ENCODE data around the gene SPRY4. TPM values are rescaled to one million over a fixed set of nuclear protein-coding genes. Genes with fewer than 3 reads are reported as not detected.
"Not testable (repeated sequence)": the region's sequence is repeated elsewhere in the genome, so short reads cannot be mapped to it uniquely, and the experiment has no call there.

The SPRY4 gene, protein sequence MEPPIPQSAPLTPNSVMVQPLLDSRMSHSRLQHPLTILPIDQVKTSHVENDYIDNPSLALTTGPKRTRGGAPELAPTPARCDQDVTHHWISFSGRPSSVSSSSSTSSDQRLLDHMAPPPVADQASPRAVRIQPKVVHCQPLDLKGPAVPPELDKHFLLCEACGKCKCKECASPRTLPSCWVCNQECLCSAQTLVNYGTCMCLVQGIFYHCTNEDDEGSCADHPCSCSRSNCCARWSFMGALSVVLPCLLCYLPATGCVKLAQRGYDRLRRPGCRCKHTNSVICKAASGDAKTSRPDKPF
- total RNA-seq = 42.1 and 44.2 TPM in 2 replicates
- long read RNA-seq, full-length matches to known transcripts = 7 of 9 reads
- long read RNA-seq, partial matches to known transcripts = 0 of 9 reads
- long read RNA-seq, other reads (novel, unspliced or antisense) = 2 of 9 reads

DNA sequence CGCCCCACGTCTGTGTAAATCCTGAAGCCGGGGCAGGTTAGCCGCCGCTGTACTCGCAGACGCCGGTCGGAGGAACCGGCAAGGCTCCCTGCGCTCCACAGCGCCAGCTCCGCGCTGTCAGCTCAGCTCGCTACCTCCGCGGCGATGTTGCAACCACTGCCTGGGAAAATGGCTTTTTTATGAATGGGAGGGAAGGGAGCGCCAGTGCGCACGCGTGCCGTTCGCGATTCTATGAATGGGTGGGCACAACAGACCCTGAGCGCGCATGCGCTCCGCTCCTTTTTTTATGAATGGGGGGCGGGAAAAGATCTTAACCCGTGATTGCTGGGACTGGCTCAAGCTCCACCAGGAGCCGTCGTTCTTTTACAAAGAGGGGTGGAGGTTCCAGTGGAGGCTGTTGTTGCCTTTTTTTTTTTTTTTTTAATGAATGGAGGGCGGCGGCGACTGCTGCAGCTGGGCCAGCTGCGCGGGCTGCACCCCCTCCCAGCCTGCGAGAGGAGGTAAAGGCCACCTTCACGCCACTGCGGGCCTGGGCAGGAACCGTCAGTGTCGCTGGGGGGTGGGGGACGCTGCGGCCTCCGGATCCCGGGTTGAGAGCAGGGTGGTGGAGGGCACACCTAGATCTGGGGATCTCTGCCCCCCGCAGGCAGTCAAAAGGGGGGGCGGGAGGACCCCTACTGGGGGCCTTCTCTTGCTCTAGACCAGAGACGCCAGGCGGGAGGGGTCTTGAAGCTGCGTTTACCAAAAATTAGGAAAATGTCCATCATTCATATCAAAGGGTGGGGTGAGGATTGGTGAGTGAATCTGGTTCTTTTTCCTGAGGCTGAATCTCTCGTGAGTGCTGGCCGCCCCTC is at the start of gene SPRY4:
SPRY4 (minus strand) TSS at position 151 of the 854 bp plus-strand sequence. CDS start 9,913 bp downstream, outside the sequence.
- Mint-ChIP-seq H3K27me3 (ENCODE audit: low read depth) (peaks cover 2% of the 10 kb centered on the region), H3K4me3 (peak within 1 kb of the TSS; percentile 99), H3K36me3 (ENCODE audit: low read depth) (no peaks in the 10 kb centered on the region), H3K4me1 (peaks cover 73% of the 10 kb centered on the region), H3K27ac (ENCODE audit: unreplicated experiment) (peak within 1 kb of the TSS; percentile 94), H3K9me3 (no peaks in the 10 kb centered on the region)
- TF ChIP-seq, protein P1, sequence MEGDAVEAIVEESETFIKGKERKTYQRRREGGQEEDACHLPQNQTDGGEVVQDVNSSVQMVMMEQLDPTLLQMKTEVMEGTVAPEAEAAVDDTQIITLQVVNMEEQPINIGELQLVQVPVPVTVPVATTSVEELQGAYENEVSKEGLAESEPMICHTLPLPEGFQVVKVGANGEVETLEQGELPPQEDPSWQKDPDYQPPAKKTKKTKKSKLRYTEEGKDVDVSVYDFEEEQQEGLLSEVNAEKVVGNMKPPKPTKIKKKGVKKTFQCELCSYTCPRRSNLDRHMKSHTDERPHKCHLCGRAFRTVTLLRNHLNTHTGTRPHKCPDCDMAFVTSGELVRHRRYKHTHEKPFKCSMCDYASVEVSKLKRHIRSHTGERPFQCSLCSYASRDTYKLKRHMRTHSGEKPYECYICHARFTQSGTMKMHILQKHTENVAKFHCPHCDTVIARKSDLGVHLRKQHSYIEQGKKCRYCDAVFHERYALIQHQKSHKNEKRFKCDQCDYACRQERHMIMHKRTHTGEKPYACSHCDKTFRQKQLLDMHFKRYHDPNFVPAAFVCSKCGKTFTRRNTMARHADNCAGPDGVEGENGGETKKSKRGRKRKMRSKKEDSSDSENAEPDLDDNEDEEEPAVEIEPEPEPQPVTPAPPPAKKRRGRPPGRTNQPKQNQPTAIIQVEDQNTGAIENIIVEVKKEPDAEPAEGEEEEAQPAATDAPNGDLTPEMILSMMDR (conservative IDR thresholded peaks at IDR 0.05) = peak; percentile 3
- peak; percentile 94 for DNase-seq (ENCODE audit: low read depth, low spot score)

DNA sequence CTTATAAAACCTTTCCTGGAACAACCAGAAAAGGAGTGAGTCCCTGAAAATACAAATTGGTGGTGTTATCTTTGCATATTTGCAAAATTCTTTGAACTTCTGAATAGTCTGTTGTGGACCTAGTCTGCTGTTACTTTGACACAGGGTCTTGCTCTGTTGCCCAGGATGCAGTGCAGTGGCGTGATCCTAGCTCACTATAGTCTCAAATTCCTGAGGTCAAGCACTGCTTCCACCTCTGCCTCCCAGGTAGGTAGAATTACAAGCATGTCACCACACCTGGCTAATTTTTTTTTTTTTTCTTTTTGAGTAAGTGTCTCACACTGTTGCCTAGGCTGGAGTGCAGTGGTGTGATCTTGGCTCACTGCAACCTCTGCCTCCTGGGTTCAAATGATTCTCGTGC is 43.7 kb upstream of the SPRY4 start:
- no peak for DNase-seq (ENCODE audit: low read depth, low spot score)
- Mint-ChIP-seq H3K9me3 (no peaks in the 10 kb centered on the region), H3K27me3 (ENCODE audit: low read depth) (no peaks in the 10 kb centered on the region), H3K4me3 (no peak overlapping the region), H3K4me1 (peaks cover 33% of the 10 kb centered on the region), H3K27ac (ENCODE audit: unreplicated experiment) (no peak overlapping the region), H3K36me3 (ENCODE audit: low read depth) (no peaks in the 10 kb centered on the region)
- TF ChIP-seq, protein P1 (conservative IDR thresholded peaks at IDR 0.05) = no peak

DNA sequence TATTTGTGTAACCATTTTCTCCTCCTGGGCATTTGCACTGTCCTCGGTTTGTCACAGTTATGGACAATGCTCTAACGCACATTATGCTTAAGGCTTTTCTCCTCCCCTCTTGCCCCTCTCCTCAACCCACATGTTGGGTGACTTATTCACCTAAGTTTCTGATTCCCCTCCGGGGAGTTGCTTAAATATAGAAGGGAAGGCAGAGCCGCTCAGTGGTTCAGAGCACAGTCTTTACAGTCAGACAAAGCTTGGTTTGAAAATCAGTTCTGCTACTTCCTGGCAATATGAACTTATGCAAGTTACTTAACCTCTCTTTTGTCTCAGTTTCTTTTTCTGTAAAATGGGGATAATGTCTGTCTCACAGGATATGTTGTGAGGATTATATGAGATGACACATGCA is 41.2 kb upstream of the SPRY4 start:
- TF ChIP-seq, protein P1 (conservative IDR thresholded peaks at IDR 0.05) = no peak
- no peak for DNase-seq (ENCODE audit: low read depth, low spot score)
- no peaks in the 10 kb centered on the region for H3K9me3 Mint-ChIP-seq
- H3K27ac Mint-ChIP-seq (ENCODE audit: unreplicated experiment) = no peak overlapping the region
- peaks cover 49% of the 10 kb centered on the region for H3K4me1 Mint-ChIP-seq
- H3K27me3 Mint-ChIP-seq (ENCODE audit: low read depth) = no peaks in the 10 kb centered on the region
- H3K4me3 Mint-ChIP-seq = no peak overlapping the region
- H3K36me3 Mint-ChIP-seq (ENCODE audit: low read depth) = no peaks in the 10 kb centered on the region

DNA sequence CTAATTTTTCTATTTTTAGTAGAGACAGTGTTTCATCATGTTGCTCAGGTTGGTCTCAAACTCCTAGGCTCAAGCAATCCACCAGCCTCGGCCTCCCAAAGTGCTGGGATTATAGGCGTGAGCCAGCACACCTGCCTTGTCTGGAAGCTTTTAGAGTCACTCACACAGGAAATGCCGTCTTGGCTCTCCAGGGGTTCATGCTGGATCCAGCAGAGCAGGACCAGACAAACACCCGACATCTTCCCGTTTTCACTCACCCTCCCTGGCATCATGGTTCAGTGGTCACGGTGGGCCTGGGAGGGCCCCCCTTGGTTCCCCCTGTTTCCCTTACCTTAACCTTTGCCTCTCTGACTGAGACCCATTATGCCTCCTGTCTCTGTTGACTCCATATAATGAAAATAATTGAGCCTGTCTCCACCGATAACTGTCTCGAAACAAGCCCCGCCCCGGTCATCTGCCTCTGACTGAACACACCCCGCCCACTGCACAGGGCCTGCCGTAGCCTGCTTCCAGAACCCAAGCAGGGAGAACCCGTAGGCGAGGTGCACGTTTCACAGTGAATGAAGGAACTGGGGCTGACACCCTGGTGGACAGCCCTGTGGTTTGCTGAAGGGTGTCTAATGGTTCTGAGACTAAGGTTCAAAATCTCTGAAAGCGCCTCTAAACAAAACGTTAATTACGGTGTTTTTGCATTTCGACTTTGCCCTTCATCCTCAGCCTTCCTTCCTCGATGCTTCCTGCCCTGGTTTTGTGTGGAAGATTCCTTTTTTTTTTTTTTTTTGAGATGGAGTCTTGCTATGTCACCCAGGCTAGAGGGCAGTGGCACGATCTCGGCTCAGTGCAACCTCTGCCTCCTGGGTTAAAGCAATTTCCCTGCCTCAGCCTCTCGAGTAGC is 39.7 kb upstream of the SPRY4 start:
- Mint-ChIP-seq H3K9me3 (no peaks in the 10 kb centered on the region), H3K27ac (ENCODE audit: unreplicated experiment) (peak overlapping the region; percentile 51), H3K4me3 (no peak overlapping the region), H3K4me1 (peaks cover 65% of the 10 kb centered on the region), H3K36me3 (ENCODE audit: low read depth) (no peaks in the 10 kb centered on the region), H3K27me3 (ENCODE audit: low read depth) (no peaks in the 10 kb centered on the region)
- TF ChIP-seq, protein P1 (conservative IDR thresholded peaks at IDR 0.05) = no peak
- no peak for DNase-seq (ENCODE audit: low read depth, low spot score)

DNA sequence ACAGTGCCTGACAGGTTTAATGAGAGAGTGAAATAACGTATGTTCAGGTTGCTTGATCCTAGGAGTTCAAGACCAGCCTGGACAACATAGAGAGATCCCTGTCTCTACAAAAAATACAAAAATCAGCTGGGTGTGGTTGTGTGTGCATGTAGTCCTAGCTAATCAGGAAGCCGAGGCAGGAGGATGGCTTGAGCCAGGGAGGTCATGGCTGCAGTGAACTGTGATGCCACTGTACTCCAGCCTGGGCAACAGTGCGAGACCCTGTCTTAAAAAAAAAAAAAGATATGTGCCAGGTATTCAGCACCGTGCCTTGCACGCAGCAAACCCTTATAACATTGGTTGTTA is 38.8 kb upstream of the SPRY4 start:
- H3K36me3 Mint-ChIP-seq (ENCODE audit: low read depth) = no peaks in the 10 kb centered on the region
- H3K4me1 Mint-ChIP-seq = peaks cover 68% of the 10 kb centered on the region
- TF ChIP-seq, protein P1 (conservative IDR thresholded peaks at IDR 0.05) = no peak
- DNase-seq (ENCODE audit: low read depth, low spot score) = no peak
- peak overlapping the region; percentile 72 for H3K27ac Mint-ChIP-seq (ENCODE audit: unreplicated experiment)
- no peak overlapping the region for H3K4me3 Mint-ChIP-seq
- no peaks in the 10 kb centered on the region for H3K9me3 Mint-ChIP-seq
- H3K27me3 Mint-ChIP-seq (ENCODE audit: low read depth) = no peaks in the 10 kb centered on the region

DNA sequence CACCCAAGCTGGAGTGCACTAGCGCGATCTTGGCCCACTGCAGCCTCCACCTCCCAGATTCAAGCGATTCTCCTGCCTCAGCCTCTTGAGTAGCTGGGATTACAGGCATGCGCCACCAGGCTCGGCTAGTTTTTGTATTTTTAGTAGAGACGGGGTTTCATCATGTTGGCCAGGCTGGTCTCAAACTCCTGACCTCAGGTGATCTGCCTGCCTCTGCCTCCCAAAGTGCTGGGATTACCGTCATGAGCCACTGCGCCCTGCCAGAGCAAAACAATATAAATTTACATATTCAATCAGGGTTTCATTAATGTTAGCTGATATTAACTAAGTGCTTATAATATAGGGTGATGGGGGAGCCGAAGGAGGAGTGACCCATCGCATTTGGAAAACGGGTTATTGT is 37.4 kb upstream of the SPRY4 start:
- H3K9me3 Mint-ChIP-seq; H3K27me3 Mint-ChIP-seq (ENCODE audit: low read depth); H3K36me3 Mint-ChIP-seq (ENCODE audit: low read depth); DNase-seq (ENCODE audit: low read depth, low spot score): not testable (repeated sequence)
- H3K4me1 Mint-ChIP-seq = peaks cover 70% of the 10 kb centered on the region
- H3K4me3 Mint-ChIP-seq = peak overlapping the region; percentile 18
- peak overlapping the region; percentile 99 for H3K27ac Mint-ChIP-seq (ENCODE audit: unreplicated experiment)
